GM06990 (cell line): Measurements from ENCODE around the gene EFCAB8.

Experiments
- DNase-seq: peaks from one replicate; pipeline ENCODE4 v3.0.0-alpha.2; 2011; ENCODE audit not compliant: insufficient read length; ENCODE audit errors: extremely low read depth
- H3K27me3 ChIP-seq: replicated peaks from 2 replicates; pipeline ENCODE4 v1.6.0; 2011; ENCODE audit warnings: low read length; ENCODE audit not compliant: control insufficient read depth, insufficient read depth
- H3K36me3 ChIP-seq: 2 replicates; pipeline ENCODE4 v1.5.1; 2011; ENCODE audit warnings: low read length; ENCODE audit not compliant: control insufficient read depth, insufficient read depth
- H3K4me3 ChIP-seq: replicated peaks from 2 replicates; pipeline ENCODE4 v1.5.1; 2011; ENCODE audit warnings: low read depth, mild to moderate bottlenecking, control low read depth, low read length
- TF ChIP-seq, protein P1 (sequence below): IDR thresholded peaks from 2 replicates; pipeline ENCODE4 v1.5.1; 2011; ENCODE audit warnings: low read length, control low read depth, mild to moderate bottlenecking, inconsistent platforms; ENCODE audit not compliant: insufficient read depth, poor library complexity, severe bottlenecking

EFCAB8 gene

DNA sequence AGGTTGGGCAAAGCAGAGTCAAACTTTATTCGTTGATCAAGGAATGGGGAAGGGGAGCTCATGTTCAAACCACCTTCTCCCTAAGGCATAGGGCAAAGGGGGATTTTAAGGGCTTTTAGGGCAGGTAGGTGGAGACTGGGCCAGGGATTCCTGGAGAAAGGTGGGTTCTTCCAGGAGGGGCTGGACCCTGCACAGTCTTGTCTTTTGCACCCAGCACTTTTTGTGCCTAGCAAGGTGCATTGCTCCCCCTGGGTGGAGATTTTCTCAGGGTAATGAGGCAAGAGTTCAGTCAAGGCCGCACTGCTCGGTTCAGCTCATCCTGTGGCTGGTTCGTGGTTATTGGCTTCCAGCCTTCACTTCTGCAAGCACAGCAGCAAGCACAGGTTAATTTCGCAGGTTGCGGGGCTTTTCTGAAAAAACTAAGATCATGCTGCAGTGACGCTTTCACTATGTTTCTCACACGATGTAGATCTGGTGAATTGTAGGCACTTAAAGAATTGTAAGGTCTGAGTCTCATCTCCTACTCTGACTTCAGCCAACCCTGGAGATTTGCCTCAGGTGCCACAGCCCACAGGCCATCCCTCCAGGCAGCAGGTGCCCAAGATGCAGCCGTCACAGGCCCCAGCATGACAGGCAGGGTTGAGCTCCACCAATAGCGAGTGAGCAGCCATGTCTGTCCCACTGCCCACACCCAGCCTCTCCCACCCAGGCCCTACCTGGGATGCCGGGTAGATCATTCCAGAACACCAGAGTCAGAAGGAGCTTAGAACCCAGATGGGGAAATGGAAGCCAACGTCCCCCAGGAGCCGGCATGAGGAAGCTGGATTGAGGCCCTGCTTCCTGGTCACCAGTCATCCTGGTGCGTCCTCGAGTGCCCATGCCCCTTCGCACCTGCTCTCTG lies 108.4 kb downstream of the EFCAB8 start:
- H3K27me3 ChIP-seq, result no peaks in the 10 kb centered on the region
- DNase-seq, result peak; percentile 32
- no peaks in the 10 kb centered on the region for H3K36me3 ChIP-seq
- H3K4me3 ChIP-seq, result no peak overlapping the region
- TF ChIP-seq, protein P1, sequence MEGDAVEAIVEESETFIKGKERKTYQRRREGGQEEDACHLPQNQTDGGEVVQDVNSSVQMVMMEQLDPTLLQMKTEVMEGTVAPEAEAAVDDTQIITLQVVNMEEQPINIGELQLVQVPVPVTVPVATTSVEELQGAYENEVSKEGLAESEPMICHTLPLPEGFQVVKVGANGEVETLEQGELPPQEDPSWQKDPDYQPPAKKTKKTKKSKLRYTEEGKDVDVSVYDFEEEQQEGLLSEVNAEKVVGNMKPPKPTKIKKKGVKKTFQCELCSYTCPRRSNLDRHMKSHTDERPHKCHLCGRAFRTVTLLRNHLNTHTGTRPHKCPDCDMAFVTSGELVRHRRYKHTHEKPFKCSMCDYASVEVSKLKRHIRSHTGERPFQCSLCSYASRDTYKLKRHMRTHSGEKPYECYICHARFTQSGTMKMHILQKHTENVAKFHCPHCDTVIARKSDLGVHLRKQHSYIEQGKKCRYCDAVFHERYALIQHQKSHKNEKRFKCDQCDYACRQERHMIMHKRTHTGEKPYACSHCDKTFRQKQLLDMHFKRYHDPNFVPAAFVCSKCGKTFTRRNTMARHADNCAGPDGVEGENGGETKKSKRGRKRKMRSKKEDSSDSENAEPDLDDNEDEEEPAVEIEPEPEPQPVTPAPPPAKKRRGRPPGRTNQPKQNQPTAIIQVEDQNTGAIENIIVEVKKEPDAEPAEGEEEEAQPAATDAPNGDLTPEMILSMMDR, result no peak

DNA sequence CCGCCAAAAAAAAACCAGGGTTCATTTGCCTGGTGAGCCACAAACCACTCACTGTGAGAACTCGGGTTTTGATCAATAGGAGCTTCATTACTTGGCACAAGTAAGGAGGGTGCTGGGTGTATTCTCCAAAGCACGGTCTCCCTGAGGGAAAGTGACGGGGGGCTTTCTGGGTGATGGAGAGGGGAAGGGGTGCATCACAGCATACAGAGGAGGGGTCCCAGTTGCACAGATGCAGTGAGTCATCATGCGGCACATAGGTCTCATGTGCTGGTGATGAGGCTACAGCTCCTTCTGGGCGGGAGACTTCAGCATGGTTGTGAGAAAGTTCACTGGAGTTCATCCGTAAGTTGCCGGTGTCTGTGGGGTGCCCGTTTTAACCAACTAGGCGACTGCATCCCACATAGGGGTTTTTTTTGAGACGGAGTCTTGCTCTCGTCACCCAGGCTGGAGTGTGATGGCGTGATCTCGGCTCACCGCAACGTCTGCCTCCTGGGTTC lies 109.3 kb downstream of the EFCAB8 start:
- DNase-seq, result no peak
- H3K27me3 ChIP-seq, result no peaks in the 10 kb centered on the region
- no peaks in the 10 kb centered on the region for H3K36me3 ChIP-seq
- TF ChIP-seq, protein P1, result no peak
- no peak overlapping the region for H3K4me3 ChIP-seq

DNA sequence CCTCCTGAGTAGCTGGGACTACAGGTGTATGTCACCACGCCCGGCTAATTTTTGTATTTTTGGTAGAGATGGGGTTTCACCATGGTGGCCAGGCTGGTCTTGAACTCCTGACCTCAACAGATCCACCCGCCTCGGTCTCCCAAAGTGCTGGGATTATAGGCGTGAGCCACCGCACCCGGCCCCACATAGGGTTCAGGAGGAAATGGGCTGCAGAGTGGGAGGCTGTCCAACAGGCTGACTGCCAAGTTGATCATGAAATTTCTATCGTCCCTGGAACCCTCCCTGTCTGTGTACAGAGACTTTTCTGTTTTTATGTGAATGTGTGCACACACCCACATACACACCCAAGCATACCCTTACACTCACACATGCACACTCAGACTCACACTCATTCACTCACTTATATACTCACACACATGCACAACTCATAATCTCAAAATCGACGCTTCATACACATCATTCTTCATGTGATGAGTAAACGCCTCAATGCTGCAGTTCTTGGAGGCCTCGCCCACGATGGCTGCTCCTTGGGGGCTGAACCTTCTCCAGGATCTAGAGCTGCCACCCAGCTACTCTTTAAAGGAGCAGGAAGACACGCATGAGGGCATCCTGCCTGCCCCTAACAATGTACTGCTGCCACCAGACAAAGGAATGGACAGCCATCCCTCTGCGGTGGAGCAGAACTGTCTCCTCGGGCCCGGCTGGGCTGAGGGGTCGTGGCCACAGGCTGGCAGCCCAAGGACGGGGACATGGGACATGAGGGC lies 109.9 kb downstream of the EFCAB8 start:
- Histone ChIP-seq H3K36me3 (no peaks in the 10 kb centered on the region), H3K27me3 (no peaks in the 10 kb centered on the region), H3K4me3 (no peak overlapping the region)
- TF ChIP-seq, protein P1, result no peak
- no peak for DNase-seq

DNA sequence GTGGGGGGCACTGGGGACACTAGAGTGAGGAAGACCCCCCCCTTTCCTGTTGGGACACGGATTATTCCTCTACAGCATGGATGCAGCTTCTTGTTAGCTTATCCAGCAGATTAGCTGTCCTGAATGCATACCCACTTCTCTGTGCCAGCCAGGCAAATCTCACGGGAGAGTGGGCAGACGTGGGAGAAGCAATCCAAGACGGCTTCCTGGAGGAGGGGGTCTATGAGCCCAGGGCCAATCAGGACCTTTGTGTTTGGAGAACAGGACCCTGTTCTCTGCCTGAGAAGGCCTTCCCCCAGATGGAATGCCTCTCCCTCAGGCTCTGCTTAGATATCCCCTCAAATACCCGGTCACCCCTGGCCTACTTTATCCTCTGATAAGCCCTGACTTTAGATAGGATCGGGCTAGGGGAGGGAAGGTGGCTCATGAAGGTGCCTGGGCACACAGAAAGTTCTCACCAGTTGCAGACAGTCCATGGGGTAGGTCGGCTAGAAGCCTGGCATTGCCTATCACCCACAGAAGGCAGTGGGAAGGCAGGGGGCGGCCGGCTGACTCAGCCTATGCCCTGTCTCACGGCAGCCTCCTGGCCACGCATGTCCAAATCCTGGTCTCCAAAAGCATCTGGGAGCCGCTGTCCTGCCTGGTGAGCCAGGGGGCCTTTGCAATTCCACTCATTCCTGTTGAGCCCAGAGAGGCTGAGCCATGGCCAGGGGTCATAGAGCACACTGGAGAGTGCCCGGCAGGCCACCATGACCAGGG lies 110.8 kb downstream of the EFCAB8 start:
- TF ChIP-seq, protein P1, result no peak
- no peak for DNase-seq
- no peaks in the 10 kb centered on the region for H3K27me3 ChIP-seq
- no peaks in the 10 kb centered on the region for H3K36me3 ChIP-seq
- no peak overlapping the region for H3K4me3 ChIP-seq

DNA sequence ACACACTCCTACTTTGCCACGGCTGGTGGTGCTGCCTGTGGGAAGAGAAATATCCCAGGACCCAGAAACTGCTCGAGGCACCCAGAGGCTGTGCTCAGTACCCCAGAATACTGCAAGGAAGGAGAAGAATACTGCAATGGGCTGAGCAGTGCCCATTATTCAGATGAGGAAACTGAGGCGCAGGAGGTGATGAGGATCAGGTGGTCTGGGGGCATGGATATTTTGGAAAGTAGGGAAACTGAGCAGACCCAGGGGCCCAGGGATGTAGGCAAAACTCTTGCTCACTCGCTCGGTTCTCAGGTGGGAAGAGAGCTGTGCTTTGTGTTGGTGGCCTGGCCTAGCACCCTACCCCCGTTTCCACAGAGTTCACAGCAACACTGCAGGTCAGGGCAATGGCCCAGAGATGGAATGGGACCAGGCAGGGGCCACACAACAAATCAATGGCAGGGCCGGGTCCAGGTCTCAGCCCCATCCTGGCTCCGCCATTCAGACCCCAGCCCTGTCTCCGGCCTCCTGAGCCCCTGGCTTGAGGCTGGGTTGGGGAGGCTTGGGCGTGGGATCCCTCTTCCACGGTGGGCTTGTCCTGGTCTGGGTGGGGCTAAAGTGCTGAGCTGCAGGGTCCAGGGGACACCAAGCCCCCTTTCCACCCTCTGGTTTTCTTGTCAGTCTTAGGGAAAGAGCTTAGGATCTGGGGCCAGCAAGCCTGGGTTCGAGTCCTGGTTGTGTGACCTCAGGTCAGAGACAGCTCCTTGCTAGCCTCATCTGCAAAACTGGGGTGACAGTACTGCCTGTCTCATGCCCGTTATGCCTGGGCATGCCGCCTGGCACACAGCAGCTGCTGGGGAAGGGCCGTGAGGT lies 111.6 kb downstream of the EFCAB8 start:
- TF ChIP-seq, protein P1, result no peak
- no peak for DNase-seq
- H3K36me3 ChIP-seq, result no peaks in the 10 kb centered on the region
- H3K27me3 ChIP-seq, result no peaks in the 10 kb centered on the region
- H3K4me3 ChIP-seq, result no peak overlapping the region
